ENCODE measurements around the gene AVEN.

GRCh38 chr15:33956397-33956796 is 82.6 kb downstream of the AVEN start:
- no peak for TF ChIP-seq CTCF (conservative IDR thresholded peaks at IDR 0.05 in 1 of 2, IDR thresholded peaks at IDR 0.05 in 1 of 2; ENCODE audit: extremely low read depth in 1 of 2, insufficient read depth in 1 of 2, low read depth in 1 of 2, low read length in 2 of 2)
- TF ChIP-seq EZH2 (IDR thresholded peaks at IDR 0.05; ENCODE audit: borderline replicate concordance, low read length): no peak
